ENCODE results near the gene L3MBTL4.
"Not testable (repeated sequence)": the region's sequence is repeated elsewhere in the genome, so short reads cannot be mapped to it uniquely, and the experiment has no call there.

The L3MBTL4 gene

GRCh38 chr18:6161549-6161948 is 253.2 kb downstream of the L3MBTL4 start:
- DNase-seq: no peak

GRCh38 chr18:6159426-6159825 is 255.3 kb downstream of the L3MBTL4 start:
- no peak for DNase-seq

GRCh38 chr18:6158958-6159357 is 255.8 kb downstream of the L3MBTL4 start:
- DNase-seq: no peak

- no peak for DNase-seq
Measured at GRCh38 chr18:6156446-6156845, 258.3 kb downstream of the L3MBTL4 start.

GRCh38 chr18:6155707-6156106 is 259.0 kb downstream of the L3MBTL4 start:
- no peak for DNase-seq

- DNase-seq: no peak
Measured at GRCh38 chr18:6150430-6150829, 264.3 kb downstream of the L3MBTL4 start.

GRCh38 chr18:6146307-6146661 is 268.4 kb downstream of the L3MBTL4 start:
- DNase-seq: no peak

- no peak for DNase-seq
Measured at GRCh38 chr18:6145645-6146306, 268.9 kb downstream of the L3MBTL4 start.

- no peak for DNase-seq
Measured at GRCh38 chr18:6139007-6139406, 275.7 kb downstream of the L3MBTL4 start.

GRCh38 chr18:6135901-6136300 is 278.8 kb downstream of the L3MBTL4 start:
- DNase-seq: not testable (repeated sequence)

GRCh38 chr18:6135029-6135428 is 279.7 kb downstream of the L3MBTL4 start:
- not testable (repeated sequence) for DNase-seq

GRCh38 chr18:6132751-6133368 is 281.9 kb downstream of the L3MBTL4 start:
- no peak for DNase-seq

GRCh38 chr18:6120820-6121279 is 293.9 kb downstream of the L3MBTL4 start:
- no peak for DNase-seq

- no peak for DNase-seq
Measured at GRCh38 chr18:6119761-6120160, 294.9 kb downstream of the L3MBTL4 start.

GRCh38 chr18:6118080-6118479 is 296.6 kb downstream of the L3MBTL4 start:
- DNase-seq: no peak

- no peak for DNase-seq
Measured at GRCh38 chr18:6115710-6116109, 299.0 kb downstream of the L3MBTL4 start.

GRCh38 chr18:6113650-6114049 is 301.1 kb downstream of the L3MBTL4 start:
- DNase-seq: no peak

GRCh38 chr18:6111726-6112125 is 303.0 kb downstream of the L3MBTL4 start:
- no peak for DNase-seq

GRCh38 chr18:6109743-6110142 is 305.0 kb downstream of the L3MBTL4 start:
- no peak for DNase-seq

GRCh38 chr18:6107794-6108193 is 306.9 kb downstream of the L3MBTL4 start:
- DNase-seq: no peak

GRCh38 chr18:6106091-6106685 is 308.5 kb downstream of the L3MBTL4 start:
- no peak for DNase-seq

GRCh38 chr18:6103741-6104140 is 311.0 kb downstream of the L3MBTL4 start:
- DNase-seq: no peak

GRCh38 chr18:6096730-6097129 is 318.0 kb downstream of the L3MBTL4 start:
- no peak for DNase-seq

GRCh38 chr18:6088432-6088831 is 326.3 kb downstream of the L3MBTL4 start:
- no peak for DNase-seq

Measured in CD4-positive, alpha-beta T cell treated with Interleukin-1 beta for 1 hour (primary cell).